Measurements from ENCODE around the gene PTMS. TPM values are rescaled to one million over a fixed set of nuclear protein-coding genes. Genes with fewer than 3 reads are reported as not detected.

The PTMS gene
- total and polyA plus RNA-seq, 2 of the 13 experiments (the other 11 are each of a cell fraction or from before 2014, with no cell fraction given) = 40.5 to 82.4 TPM

GRCh38 chr12:6723607-6724408, 42.4 kb upstream of the PTMS start, which contains the start of gene COPS7A (continued):
- TF ChIP-seq LRRFIP1 (CRISPR knock-in tag; conservative IDR thresholded peaks at IDR 0.05) (peak; percentile 76; the same call in 1 of the 2 replicates), DMTF1 (CRISPR knock-in tag; IDR thresholded peaks at IDR 0.05) (no peak), ZSCAN31 (CRISPR knock-in tag; IDR thresholded peaks at IDR 0.05; ENCODE audit: low read depth) (peak; percentile 83; the same call in 1 of the 2 replicates), KMT2B (CRISPR knock-in tag; IDR thresholded peaks at IDR 0.05) (peak; percentile 90), SRSF9 (IDR thresholded peaks at IDR 0.05; ENCODE audit: borderline replicate concordance, insufficient read depth, low read depth, low read length, poor library complexity, severe bottlenecking) (no peak), MYC (CRISPR knock-in tag; IDR thresholded peaks at IDR 0.05; ENCODE audit: borderline replicate concordance) (peak; percentile 95), REL (CRISPR knock-in tag; conservative IDR thresholded peaks at IDR 0.05) (peak; percentile 93), ZNF619 (CRISPR knock-in tag; IDR thresholded peaks at IDR 0.05) (peak; percentile 76; the same call in 1 of the 2 replicates), DDIT3 (CRISPR knock-in tag; IDR thresholded peaks at IDR 0.05) (no peak), ZNF543 (CRISPR knock-in tag; IDR thresholded peaks at IDR 0.05) (peak; percentile 71; the same call in 1 of the 2 replicates), TEF (CRISPR knock-in tag; IDR thresholded peaks at IDR 0.05) (0 out of 2 replicates have a peak, but pooled peaks have one; percentile 19), KDM3A (CRISPR knock-in tag; IDR thresholded peaks at IDR 0.05; ENCODE audit: low read depth) (peak; percentile 85; the same call in 1 of the 2 replicates), ELF3 (CRISPR knock-in tag; IDR thresholded peaks at IDR 0.05) (peak; percentile 74; the same call in 1 of the 2 replicates), PPARG (CRISPR knock-in tag; conservative IDR thresholded peaks at IDR 0.05) (peak; percentile 64; the same call in 1 of the 2 replicates), HNF1A (IDR thresholded peaks at IDR 0.05; ENCODE audit: low read depth) (no peak), HNF1A (CRISPR knock-in tag; IDR thresholded peaks at IDR 0.05; ENCODE audit: borderline replicate concordance) (peak; percentile 74; the same call in 1 of the 2 replicates), GLI4 (CRISPR knock-in tag; IDR thresholded peaks at IDR 0.05; ENCODE audit: borderline replicate concordance) (no peak), ZNF720 (CRISPR knock-in tag; IDR thresholded peaks at IDR 0.05) (no peak)

All from HepG2 (cell line).